Measurements from ENCODE around the gene GFOD1. TPM values are rescaled to one million over a fixed set of nuclear protein-coding genes. Genes with fewer than 3 reads are reported as not detected.

The GFOD1 gene
- 3.1 TPM for polyA plus RNA-seq (2013, experiment 1 of 2)
- polyA plus RNA-seq (2013, experiment 2 of 2) = 3.1 TPM

DNA sequence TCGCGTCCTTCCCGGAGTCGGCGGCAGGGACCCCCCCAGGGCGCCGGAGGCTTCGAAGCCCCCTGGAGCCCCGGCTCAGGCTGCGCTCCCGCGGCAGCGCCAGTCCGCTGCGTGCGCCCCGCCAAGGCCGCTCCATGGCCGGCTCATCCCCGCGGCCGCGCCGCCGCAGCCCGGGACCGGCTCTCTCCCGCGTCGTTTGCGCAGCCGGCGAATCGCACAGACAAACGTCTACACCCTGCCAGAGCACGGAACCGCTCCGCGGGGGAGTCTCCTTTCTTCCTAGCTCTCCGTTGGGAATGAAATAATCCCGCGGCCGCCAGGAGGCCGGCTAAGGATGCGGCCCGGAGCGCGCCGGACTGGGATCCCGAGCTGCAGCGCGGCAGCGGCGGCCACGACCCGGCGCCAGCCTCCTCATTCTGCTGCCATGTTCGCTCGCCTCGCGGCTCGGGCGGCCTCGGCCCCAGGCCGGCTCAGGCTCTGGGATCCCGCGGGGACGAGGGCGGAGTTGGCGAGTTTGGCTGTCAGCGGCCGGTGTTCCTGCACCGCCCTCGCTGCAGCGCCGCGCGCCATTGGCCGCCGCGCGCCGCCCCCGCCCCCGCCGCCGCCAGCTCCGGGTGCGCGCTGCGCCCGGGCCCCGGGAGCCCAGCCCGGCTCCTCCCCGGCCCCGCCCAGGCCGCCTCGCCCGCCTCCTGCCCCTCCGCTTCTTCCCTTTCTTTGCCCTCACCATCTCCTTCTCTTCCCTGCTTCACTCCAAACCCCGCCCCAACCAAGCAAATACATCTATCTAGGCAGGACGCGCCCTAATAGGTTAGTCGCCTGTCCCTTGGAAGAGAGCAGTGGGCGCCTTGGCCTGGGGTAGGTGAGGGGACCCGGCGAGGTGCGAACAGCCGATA, at the start of gene GFOD1:
TSS of gene GFOD1 (minus strand) at position 479 of the 893 bp plus-strand sequence. CDS start 710 bp downstream, outside the sequence.
- peak within 1 kb of the TSS; percentile 99 for H3K4me2 ChIP-seq (ENCODE audit: low read length)
- no peak within 1 kb of the TSS for H3K4ac ChIP-seq (ENCODE audit: low read depth, low read length)
- H2BK120ac ChIP-seq (ENCODE audit: low read depth, low read length) = no peak within 1 kb of the TSS
- H3K27ac ChIP-seq (ENCODE audit: low read depth, low read length) = peak within 1 kb of the TSS; percentile 80
- peak within 1 kb of the TSS; percentile 91 for H3K56ac ChIP-seq (ENCODE audit: low read length)
- H4K5ac ChIP-seq (ENCODE audit: low read length) = no peak within 1 kb of the TSS
- H2BK15ac ChIP-seq (replicated peaks; ENCODE audit: low read depth) = no peak within 1 kb of the TSS
- no peak within 1 kb of the TSS for H4K8ac ChIP-seq (ENCODE audit: low read depth, low read length)
- peaks cover 11% of the 10 kb centered on the region for H3K79me1 ChIP-seq (ENCODE audit: low read length)
- H3K79me2 ChIP-seq (ENCODE audit: control insufficient read depth, insufficient read depth, low read length) = peaks cover 13% of the 10 kb centered on the region
- peak within 1 kb of the TSS; percentile 80 for H3K4me3 ChIP-seq (ENCODE audit: low read length)
- peaks cover 2% of the 10 kb centered on the region for H3K27me3 ChIP-seq (ENCODE audit: insufficient read depth, low read length, poor library complexity)
- H3K23ac ChIP-seq (ENCODE audit: low read length) = peak within 1 kb of the TSS; percentile 80
- H2BK5ac ChIP-seq (ENCODE audit: low read length) = no peak within 1 kb of the TSS
- WGBS (ENCODE audit: extremely low coverage, insufficient coverage, low lambda C conversion rate) = no CpG with 5 or more reads among the region's 109 CpGs
- H3K9ac ChIP-seq (ENCODE audit: low read length) = peak within 1 kb of the TSS; percentile 74
- no peaks in the 10 kb centered on the region for H3K36me3 ChIP-seq (ENCODE audit: control insufficient read depth, insufficient read depth, low read length)
- no peak within 1 kb of the TSS for H2AK5ac ChIP-seq (ENCODE audit: low read length)
- peak within 1 kb of the TSS; percentile 29 for H3K18ac ChIP-seq (ENCODE audit: low read length)
- peaks cover 7% of the 10 kb centered on the region for H3K4me1 ChIP-seq (ENCODE audit: control insufficient read depth, low read depth, low read length)
- DNase-seq = peak; percentile 93

DNA sequence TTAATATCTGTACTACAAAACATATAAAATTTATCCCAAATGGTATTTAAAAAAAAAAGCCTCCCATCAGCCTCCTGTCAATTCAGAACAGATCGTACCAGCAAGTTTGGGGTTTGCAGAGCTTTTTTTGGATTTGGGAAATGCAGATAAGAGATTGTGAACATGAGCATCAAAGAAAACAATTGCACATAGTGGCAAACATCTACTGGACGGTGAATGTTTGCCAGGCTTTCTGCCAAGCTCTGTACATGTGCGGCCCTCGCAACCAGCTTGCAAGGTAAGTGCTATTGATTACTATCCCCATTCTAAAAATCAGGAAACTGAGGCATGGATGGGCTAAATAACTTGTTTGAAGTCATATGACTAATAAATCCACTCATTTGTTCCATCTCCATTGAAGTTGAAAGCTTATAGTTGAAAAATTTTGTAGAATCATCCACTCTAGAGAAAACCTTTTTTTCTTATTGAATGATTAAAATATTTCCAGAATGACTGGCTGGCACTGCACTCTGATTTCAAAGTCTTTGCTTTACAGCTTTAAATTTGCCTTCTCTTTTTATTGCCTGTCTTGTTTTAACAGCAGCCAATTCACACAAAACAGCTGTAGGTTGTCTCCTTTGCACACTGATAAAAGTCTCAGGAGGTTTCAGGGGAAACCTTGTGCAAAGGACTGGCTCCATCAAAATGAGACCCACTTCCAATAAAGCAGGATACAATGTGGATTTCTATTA, 49.6 kb upstream of the GFOD1 start:
- no peak overlapping the region for H4K8ac ChIP-seq (ENCODE audit: low read depth, low read length)
- H3K56ac ChIP-seq (ENCODE audit: low read length) = no peak overlapping the region
- DNase-seq = no peak
- no CpG with 5 or more reads among the region's 4 CpGs for WGBS (ENCODE audit: extremely low coverage, insufficient coverage, low lambda C conversion rate)
- H3K36me3 ChIP-seq (ENCODE audit: control insufficient read depth, insufficient read depth, low read length) = no peaks in the 10 kb centered on the region
- no peaks in the 10 kb centered on the region for H3K27me3 ChIP-seq (ENCODE audit: insufficient read depth, low read length, poor library complexity)
- H3K23ac ChIP-seq (ENCODE audit: low read length) = no peak overlapping the region
- H3K4ac ChIP-seq (ENCODE audit: low read depth, low read length) = no peak overlapping the region
- no peak overlapping the region for H2BK15ac ChIP-seq (replicated peaks; ENCODE audit: low read depth)
- H3K4me3 ChIP-seq (ENCODE audit: low read length) = no peak overlapping the region
- H3K4me2 ChIP-seq (ENCODE audit: low read length) = no peak overlapping the region
- no peak overlapping the region for H2BK120ac ChIP-seq (ENCODE audit: low read depth, low read length)
- no peak overlapping the region for H2BK5ac ChIP-seq (ENCODE audit: low read length)
- H3K27ac ChIP-seq (ENCODE audit: low read depth, low read length) = no peak overlapping the region
- H3K18ac ChIP-seq (ENCODE audit: low read length) = no peak overlapping the region
- no peak overlapping the region for H4K5ac ChIP-seq (ENCODE audit: low read length)
- H3K4me1 ChIP-seq (ENCODE audit: control insufficient read depth, low read depth, low read length) = peaks cover 9% of the 10 kb centered on the region
- H3K9ac ChIP-seq (ENCODE audit: low read length) = no peak overlapping the region
- no peaks in the 10 kb centered on the region for H3K79me1 ChIP-seq (ENCODE audit: low read length)
- H3K79me2 ChIP-seq (ENCODE audit: control insufficient read depth, insufficient read depth, low read length) = no peaks in the 10 kb centered on the region
- no peak overlapping the region for H2AK5ac ChIP-seq (ENCODE audit: low read length)

GRCh38 chr6:13535306-13535705, 47.9 kb upstream of the GFOD1 start:
- Histone ChIP-seq H3K79me2 (ENCODE audit: control insufficient read depth, insufficient read depth, low read length) (no peaks in the 10 kb centered on the region), H2BK5ac (ENCODE audit: low read length) (no peak overlapping the region), H4K5ac (ENCODE audit: low read length) (no peak overlapping the region), H3K27me3 (ENCODE audit: insufficient read depth, low read length, poor library complexity) (no peaks in the 10 kb centered on the region), H3K4me2 (ENCODE audit: low read length) (no peak overlapping the region), H3K9ac (ENCODE audit: low read length) (no peak overlapping the region), H3K56ac (ENCODE audit: low read length) (no peak overlapping the region), H3K79me1 (ENCODE audit: low read length) (no peaks in the 10 kb centered on the region), H3K23ac (ENCODE audit: low read length) (no peak overlapping the region), H3K4ac (ENCODE audit: low read depth, low read length) (no peak overlapping the region), H3K18ac (ENCODE audit: low read length) (no peak overlapping the region), H3K4me1 (ENCODE audit: control insufficient read depth, low read depth, low read length) (peaks cover 11% of the 10 kb centered on the region), H4K8ac (ENCODE audit: low read depth, low read length) (no peak overlapping the region), H3K4me3 (ENCODE audit: low read length) (no peak overlapping the region), H2AK5ac (ENCODE audit: low read length) (no peak overlapping the region), H2BK15ac (replicated peaks; ENCODE audit: low read depth) (no peak overlapping the region), H3K36me3 (ENCODE audit: control insufficient read depth, insufficient read depth, low read length) (no peaks in the 10 kb centered on the region), H3K27ac (ENCODE audit: low read depth, low read length) (no peak overlapping the region), H2BK120ac (ENCODE audit: low read depth, low read length) (no peak overlapping the region)
- no peak for DNase-seq
- WGBS (ENCODE audit: extremely low coverage, insufficient coverage, low lambda C conversion rate) = no CpG with 5 or more reads among the region's 3 CpGs

GRCh38 chr6:13534536-13534935, 47.1 kb upstream of the GFOD1 start:
- H3K4me1 ChIP-seq (ENCODE audit: control insufficient read depth, low read depth, low read length) = peaks cover 11% of the 10 kb centered on the region

GRCh38 chr6:13531956-13532355, 44.6 kb upstream of the GFOD1 start:
- no peak overlapping the region for H2BK120ac ChIP-seq (ENCODE audit: low read depth, low read length)
- no peak overlapping the region for H3K4me3 ChIP-seq (ENCODE audit: low read length)
- H3K4me1 ChIP-seq (ENCODE audit: control insufficient read depth, low read depth, low read length) = peaks cover 11% of the 10 kb centered on the region
- DNase-seq = peak; percentile 95
- H3K36me3 ChIP-seq (ENCODE audit: control insufficient read depth, insufficient read depth, low read length) = no peaks in the 10 kb centered on the region
- no peak overlapping the region for H4K8ac ChIP-seq (ENCODE audit: low read depth, low read length)
- H3K9ac ChIP-seq (ENCODE audit: low read length) = no peak overlapping the region
- no peak overlapping the region for H2BK15ac ChIP-seq (replicated peaks; ENCODE audit: low read depth)
- no peak overlapping the region for H3K4ac ChIP-seq (ENCODE audit: low read depth, low read length)
- H3K56ac ChIP-seq (ENCODE audit: low read length) = no peak overlapping the region
- H2AK5ac ChIP-seq (ENCODE audit: low read length) = no peak overlapping the region
- H3K23ac ChIP-seq (ENCODE audit: low read length) = no peak overlapping the region
- no peak overlapping the region for H4K5ac ChIP-seq (ENCODE audit: low read length)
- no peaks in the 10 kb centered on the region for H3K27me3 ChIP-seq (ENCODE audit: insufficient read depth, low read length, poor library complexity)
- no peaks in the 10 kb centered on the region for H3K79me2 ChIP-seq (ENCODE audit: control insufficient read depth, insufficient read depth, low read length)
- no peak overlapping the region for H3K18ac ChIP-seq (ENCODE audit: low read length)
- WGBS (ENCODE audit: extremely low coverage, insufficient coverage, low lambda C conversion rate) = no CpG with 5 or more reads among the region's 4 CpGs
- no peak overlapping the region for H3K27ac ChIP-seq (ENCODE audit: low read depth, low read length)
- no peaks in the 10 kb centered on the region for H3K79me1 ChIP-seq (ENCODE audit: low read length)
- H2BK5ac ChIP-seq (ENCODE audit: low read length) = no peak overlapping the region
- H3K4me2 ChIP-seq (ENCODE audit: low read length) = no peak overlapping the region

More at GRCh38 chr6:13534536-13534935, 47.1 kb upstream of the GFOD1 start:
- H3K79me2 ChIP-seq (ENCODE audit: control insufficient read depth, insufficient read depth, low read length) = no peaks in the 10 kb centered on the region
- H2BK5ac ChIP-seq (ENCODE audit: low read length) = no peak overlapping the region
- no peak overlapping the region for H3K27ac ChIP-seq (ENCODE audit: low read depth, low read length)
- no peak overlapping the region for H2BK120ac ChIP-seq (ENCODE audit: low read depth, low read length)
- DNase-seq = no peak
- H3K56ac ChIP-seq (ENCODE audit: low read length) = no peak overlapping the region
- H4K8ac ChIP-seq (ENCODE audit: low read depth, low read length) = no peak overlapping the region
- H2AK5ac ChIP-seq (ENCODE audit: low read length) = no peak overlapping the region
- no peak overlapping the region for H3K18ac ChIP-seq (ENCODE audit: low read length)
- H4K5ac ChIP-seq (ENCODE audit: low read length) = no peak overlapping the region
- no peaks in the 10 kb centered on the region for H3K27me3 ChIP-seq (ENCODE audit: insufficient read depth, low read length, poor library complexity)
- no peak overlapping the region for H3K4me2 ChIP-seq (ENCODE audit: low read length)
- H2BK15ac ChIP-seq (replicated peaks; ENCODE audit: low read depth) = no peak overlapping the region
- H3K9ac ChIP-seq (ENCODE audit: low read length) = no peak overlapping the region
- no CpG with 5 or more reads among the region's 3 CpGs for WGBS (ENCODE audit: extremely low coverage, insufficient coverage, low lambda C conversion rate)
- no peak overlapping the region for H3K4ac ChIP-seq (ENCODE audit: low read depth, low read length)
- H3K23ac ChIP-seq (ENCODE audit: low read length) = no peak overlapping the region
- H3K36me3 ChIP-seq (ENCODE audit: control insufficient read depth, insufficient read depth, low read length) = no peaks in the 10 kb centered on the region
- H3K79me1 ChIP-seq (ENCODE audit: low read length) = no peaks in the 10 kb centered on the region
- H3K4me3 ChIP-seq (ENCODE audit: low read length) = no peak overlapping the region

Measured in mesendoderm (in vitro differentiated cells).